ENCODE results near the gene ST3GAL5. TPM values are rescaled to one million over a fixed set of nuclear protein-coding genes. Genes with fewer than 3 reads are reported as not detected.

Gene ST3GAL5
- total RNA-seq, 2 donors from 2014 or later, result 26.6 to 34.3 TPM

GRCh38 chr2:85911814-85912692 is 23.3 kb upstream of the ST3GAL5 start:
- Mint-ChIP-seq H3K27me3 (peaks cover 6% of the 10 kb centered on the region), H3K4me3 (no peak overlapping the region), H3K36me3 (ENCODE audit: low read depth) (no peaks in the 10 kb centered on the region), H3K27ac (no peak overlapping the region), H3K4me1 (peaks cover 2% of the 10 kb centered on the region)
- no peaks in the 10 kb centered on the region for H3K9me3 ChIP-seq (ENCODE audit: control insufficient read depth, low read length, poor library complexity, severe bottlenecking)
- ATAC-seq (no peak), DNase-seq (no peak)

GRCh38 chr2:85911097-85911496 is 22.3 kb upstream of the ST3GAL5 start:
- Mint-ChIP-seq H3K36me3 (ENCODE audit: low read depth) (no peaks in the 10 kb centered on the region), H3K4me1 (peaks cover 2% of the 10 kb centered on the region), H3K4me3 (no peak overlapping the region), H3K27ac (no peak overlapping the region), H3K27me3 (peaks cover 6% of the 10 kb centered on the region)
- DNase-seq, result no peak
- H3K9me3 ChIP-seq (ENCODE audit: control insufficient read depth, low read length, poor library complexity, severe bottlenecking), result no peaks in the 10 kb centered on the region
- no peak for ATAC-seq

GRCh38 chr2:85909005-85909404 is 20.2 kb upstream of the ST3GAL5 start:
- peaks cover 6% of the 10 kb centered on the region for H3K27me3 Mint-ChIP-seq
- peaks cover 7% of the 10 kb centered on the region for H3K36me3 Mint-ChIP-seq (ENCODE audit: low read depth)
- ATAC-seq (no peak), DNase-seq (no peak)
- no peak overlapping the region for H3K27ac Mint-ChIP-seq
- no peaks in the 10 kb centered on the region for H3K9me3 ChIP-seq (ENCODE audit: control insufficient read depth, low read length, poor library complexity, severe bottlenecking)
- no peak overlapping the region for H3K4me3 Mint-ChIP-seq
- H3K4me1 Mint-ChIP-seq, result peaks cover 5% of the 10 kb centered on the region

- ATAC-seq, result no peak
These were observed 19.7 kb upstream of the ST3GAL5 start for GRCh38 chr2:85908506-85908905.

GRCh38 chr2:85907671-85908157 is 18.9 kb upstream of the ST3GAL5 start:
- no peak for DNase-seq
- ATAC-seq, result no peak
- Mint-ChIP-seq H3K27ac (no peak overlapping the region), H3K4me3 (no peak overlapping the region), H3K27me3 (peaks cover 6% of the 10 kb centered on the region), H3K4me1 (peaks cover 5% of the 10 kb centered on the region), H3K36me3 (ENCODE audit: low read depth) (peaks cover 7% of the 10 kb centered on the region)
- H3K9me3 ChIP-seq (ENCODE audit: control insufficient read depth, low read length, poor library complexity, severe bottlenecking), result no peaks in the 10 kb centered on the region

More at GRCh38 chr2:85908506-85908905, 19.7 kb upstream of the ST3GAL5 start:
- H3K9me3 ChIP-seq (ENCODE audit: control insufficient read depth, low read length, poor library complexity, severe bottlenecking), result no peaks in the 10 kb centered on the region
- Mint-ChIP-seq H3K4me1 (peaks cover 5% of the 10 kb centered on the region), H3K36me3 (ENCODE audit: low read depth) (peaks cover 7% of the 10 kb centered on the region), H3K27ac (no peak overlapping the region), H3K4me3 (no peak overlapping the region), H3K27me3 (peaks cover 6% of the 10 kb centered on the region)
- DNase-seq, result no peak

- no peaks in the 10 kb centered on the region for H3K9me3 ChIP-seq (ENCODE audit: control insufficient read depth, low read length, poor library complexity, severe bottlenecking)
- Mint-ChIP-seq H3K27ac (no peak overlapping the region), H3K27me3 (peaks cover 6% of the 10 kb centered on the region), H3K36me3 (ENCODE audit: low read depth) (peaks cover 11% of the 10 kb centered on the region), H3K4me1 (peaks cover 12% of the 10 kb centered on the region), H3K4me3 (no peak overlapping the region)
- no peak for DNase-seq
- no peak for ATAC-seq
These were observed 18.0 kb upstream of the ST3GAL5 start for GRCh38 chr2:85906748-85907147.

GRCh38 chr2:85905891-85906290 is 17.1 kb upstream of the ST3GAL5 start:
- Mint-ChIP-seq H3K27me3 (peaks cover 6% of the 10 kb centered on the region), H3K4me1 (peaks cover 12% of the 10 kb centered on the region), H3K27ac (no peak overlapping the region), H3K36me3 (ENCODE audit: low read depth) (peaks cover 11% of the 10 kb centered on the region), H3K4me3 (no peak overlapping the region)
- ATAC-seq (no peak), DNase-seq (no peak)
- H3K9me3 ChIP-seq (ENCODE audit: control insufficient read depth, low read length, poor library complexity, severe bottlenecking), result no peaks in the 10 kb centered on the region

GRCh38 chr2:85905187-85905666 is 16.4 kb upstream of the ST3GAL5 start:
- H3K27me3 Mint-ChIP-seq, result peaks cover 6% of the 10 kb centered on the region
- DNase-seq, result no peak

GRCh38 chr2:85903849-85904248 is 15.1 kb upstream of the ST3GAL5 start:
- Mint-ChIP-seq H3K36me3 (ENCODE audit: low read depth) (peaks cover 11% of the 10 kb centered on the region), H3K4me1 (peaks cover 22% of the 10 kb centered on the region), H3K4me3 (no peak overlapping the region), H3K27me3 (peaks cover 6% of the 10 kb centered on the region), H3K27ac (no peak overlapping the region)
- no peaks in the 10 kb centered on the region for H3K9me3 ChIP-seq (ENCODE audit: control insufficient read depth, low read length, poor library complexity, severe bottlenecking)
- DNase-seq (no peak), ATAC-seq (no peak)

More at GRCh38 chr2:85905187-85905666, 16.4 kb upstream of the ST3GAL5 start:
- no peak overlapping the region for H3K4me3 Mint-ChIP-seq
- H3K36me3 Mint-ChIP-seq (ENCODE audit: low read depth), result peaks cover 11% of the 10 kb centered on the region
- peaks cover 14% of the 10 kb centered on the region for H3K4me1 Mint-ChIP-seq
- H3K27ac Mint-ChIP-seq, result no peak overlapping the region
- H3K9me3 ChIP-seq (ENCODE audit: control insufficient read depth, low read length, poor library complexity, severe bottlenecking), result no peaks in the 10 kb centered on the region
- no peak for ATAC-seq

- no peaks in the 10 kb centered on the region for H3K9me3 ChIP-seq (ENCODE audit: control insufficient read depth, low read length, poor library complexity, severe bottlenecking)
- Mint-ChIP-seq H3K4me3 (peak overlapping the region; percentile 21), H3K4me1 (peaks cover 26% of the 10 kb centered on the region), H3K27ac (no peak overlapping the region), H3K27me3 (peaks cover under 1% of the 10 kb centered on the region), H3K36me3 (ENCODE audit: low read depth) (peaks cover 11% of the 10 kb centered on the region)
- ATAC-seq (no peak), DNase-seq (no peak)
These were observed 13.7 kb upstream of the ST3GAL5 start for GRCh38 chr2:85902496-85902895.

GRCh38 chr2:85901155-85901554 is 12.4 kb upstream of the ST3GAL5 start:
- peaks cover 11% of the 10 kb centered on the region for H3K36me3 Mint-ChIP-seq (ENCODE audit: low read depth)
- DNase-seq (no peak), ATAC-seq (no peak)
- peaks cover 26% of the 10 kb centered on the region for H3K4me1 Mint-ChIP-seq
- H3K9me3 ChIP-seq (ENCODE audit: control insufficient read depth, low read length, poor library complexity, severe bottlenecking), result no peaks in the 10 kb centered on the region
- H3K27me3 Mint-ChIP-seq, result no peaks in the 10 kb centered on the region
- H3K4me3 Mint-ChIP-seq, result no peak overlapping the region
- peak overlapping the region; percentile 63 for H3K27ac Mint-ChIP-seq

- H3K4me3 Mint-ChIP-seq, result no peak overlapping the region
- DNase-seq, result no peak
- H3K27me3 Mint-ChIP-seq, result no peaks in the 10 kb centered on the region
- no peaks in the 10 kb centered on the region for H3K9me3 ChIP-seq (ENCODE audit: control insufficient read depth, low read length, poor library complexity, severe bottlenecking)
- no peak overlapping the region for H3K27ac Mint-ChIP-seq
- H3K36me3 Mint-ChIP-seq (ENCODE audit: low read depth), result peaks cover 7% of the 10 kb centered on the region
- H3K4me1 Mint-ChIP-seq, result peaks cover 24% of the 10 kb centered on the region
- ATAC-seq, result peak; percentile 54
These were observed 11.6 kb upstream of the ST3GAL5 start for GRCh38 chr2:85900366-85900765.

GRCh38 chr2:85899849-85900248 is 11.1 kb upstream of the ST3GAL5 start:
- Mint-ChIP-seq H3K36me3 (ENCODE audit: low read depth) (peaks cover 9% of the 10 kb centered on the region), H3K27ac (no peak overlapping the region)
- no peaks in the 10 kb centered on the region for H3K9me3 ChIP-seq (ENCODE audit: control insufficient read depth, low read length, poor library complexity, severe bottlenecking)

More at GRCh38 chr2:85899849-85900248, 11.1 kb upstream of the ST3GAL5 start:
- DNase-seq, result no peak
- no peak for ATAC-seq
- Mint-ChIP-seq H3K4me3 (no peak overlapping the region), H3K4me1 (peaks cover 24% of the 10 kb centered on the region), H3K27me3 (no peaks in the 10 kb centered on the region)
